MM.1S (cell line): ENCODE results near the gene KCNB1.

Source experiments
- EZH2 ChIP-seq: fragments of 300-600 bp; sonication (generic); optimal IDR thresholded peaks from 2 replicates; pipeline ENCODE3; 2017; ENCODE audit warnings: low read depth, mild to moderate bottlenecking, antibody characterized with exemption, low read length, mixed read lengths
- EZH2phosphoT487 ChIP-seq: fragments of 300-600 bp; sonication (generic); IDR thresholded peaks from 2 replicates; pipeline ENCODE4 v1.6.1; 2018; ENCODE audit warnings: antibody characterized with exemption, low read length
- TF ChIP-seq, protein P1 (sequence below): fragments of 300-600 bp; sonication (generic); IDR thresholded peaks from 2 replicates; pipeline ENCODE4 v1.5.1; 2016; ENCODE audit warnings: antibody characterized with exemption, low read length, mixed read lengths

DNA sequence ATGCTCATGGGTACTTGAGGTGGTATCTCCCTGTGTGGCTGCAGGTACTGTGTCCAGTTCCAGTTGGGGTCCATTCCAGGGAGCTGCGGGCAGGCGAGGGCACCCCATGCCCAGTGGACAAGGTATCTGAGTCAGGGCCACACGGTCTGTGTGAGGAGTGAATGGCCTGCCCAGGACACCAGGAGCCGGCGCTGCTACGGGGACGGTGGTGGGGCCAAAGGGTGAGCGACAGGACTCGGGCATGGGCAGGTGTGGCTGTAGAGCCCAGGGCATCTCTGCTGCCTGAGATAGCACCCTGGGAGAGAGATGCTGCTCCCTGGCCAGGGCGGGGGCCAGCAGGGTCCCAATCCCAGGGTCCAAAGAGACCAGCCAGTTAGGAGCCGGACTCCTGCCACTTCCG lies 147.0 kb downstream of the KCNB1 start:
- TF ChIP-seq, protein P1, sequence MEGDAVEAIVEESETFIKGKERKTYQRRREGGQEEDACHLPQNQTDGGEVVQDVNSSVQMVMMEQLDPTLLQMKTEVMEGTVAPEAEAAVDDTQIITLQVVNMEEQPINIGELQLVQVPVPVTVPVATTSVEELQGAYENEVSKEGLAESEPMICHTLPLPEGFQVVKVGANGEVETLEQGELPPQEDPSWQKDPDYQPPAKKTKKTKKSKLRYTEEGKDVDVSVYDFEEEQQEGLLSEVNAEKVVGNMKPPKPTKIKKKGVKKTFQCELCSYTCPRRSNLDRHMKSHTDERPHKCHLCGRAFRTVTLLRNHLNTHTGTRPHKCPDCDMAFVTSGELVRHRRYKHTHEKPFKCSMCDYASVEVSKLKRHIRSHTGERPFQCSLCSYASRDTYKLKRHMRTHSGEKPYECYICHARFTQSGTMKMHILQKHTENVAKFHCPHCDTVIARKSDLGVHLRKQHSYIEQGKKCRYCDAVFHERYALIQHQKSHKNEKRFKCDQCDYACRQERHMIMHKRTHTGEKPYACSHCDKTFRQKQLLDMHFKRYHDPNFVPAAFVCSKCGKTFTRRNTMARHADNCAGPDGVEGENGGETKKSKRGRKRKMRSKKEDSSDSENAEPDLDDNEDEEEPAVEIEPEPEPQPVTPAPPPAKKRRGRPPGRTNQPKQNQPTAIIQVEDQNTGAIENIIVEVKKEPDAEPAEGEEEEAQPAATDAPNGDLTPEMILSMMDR, result no peak
- TF ChIP-seq EZH2phosphoT487, result no peak
- TF ChIP-seq EZH2, result no peak
